ENCODE measurements around the gene SYTL3. TPM values are rescaled to one million over a fixed set of nuclear protein-coding genes. Genes with fewer than 3 reads are reported as not detected.

Gene SYTL3
- total RNA-seq, 4 donors from 2014 or later, result 2.4 to 6.4 (median 2.9) TPM

GRCh38 chr6:158813032-158813431 is 163.2 kb downstream of the SYTL3 start:
- Histone ChIP-seq H3K4me1 (peaks cover 36 to 91% (median 63%) of the 10 kb centered on the region in 4 donors), H3K27me3 (no peaks in the 10 kb centered on the region), H3K9me3 (no peaks in the 10 kb centered on the region), H3K27ac (peak overlapping the region in 3 of 4 donors; percentile 96 to 100 (median 99)), H3K4me3 (no peak overlapping the region), H3K36me3 (no peaks in the 10 kb centered on the region)
- WGBS, 2 donors (ENCODE audit: low coverage in 1 of 2), result 63% methylated on average over 3 of the region's 3 CpGs; no CpG with 5 or more reads in 1 of the 2 donors
- DNase-seq, result no peak
- peak in 2 of 3 donors; percentile 29 to 53 for TF ChIP-seq POLR2AphosphoS5 (IDR thresholded peaks at IDR 0.05)
- no peak for TF ChIP-seq EP300 (IDR thresholded peaks at IDR 0.05; ENCODE audit: low read depth)
- TF ChIP-seq CTCF (IDR thresholded peaks at IDR 0.05), result no peak
- in situ Hi-C loops (cut with MboI; ENCODE audit: low pct_ligation_motif_present in 1 of 4, low pct_unique_long_range_greater_than_20kb in 1 of 4, low sequenced_read_pairs in 3 of 4) (loop anchor here in 1 of 4 donors (10.0 kb wide), 1 partner anchor 52 kb away; no protein-coding TSS in a partner anchor), intact Hi-C loops (cut with DNase I; ENCODE audit: low total_unique reads) (no loop called here)

Small RNA genes within 50 kb of the gene (small RNA-seq; reads per million reads assigned to genes)
- gene MIR3918 (0 reads per million in 4 donors), gene MIR7161 (0 reads per million in 4 donors)

Other genes with a start within 250 kb of the SYTL3 start
- 10 to 100 TPM; 15.7 to 41.3 (median 34.2) TPM for gene TMEM181, start 90.0 kb upstream of the SYTL3 start, total RNA-seq
- gene DYNLT1, start 5.3 kb upstream of the SYTL3 start, total RNA-seq, result 100 to 1,000 TPM in 2 of 4 donors, 10 to 100 TPM in 1, 1 to 10 TPM in 1; 2.8 to 104 (median 75.5) TPM
- 100 to 1,000 TPM; 149 to 430 (median 319) TPM for gene EZR, start 169.3 kb downstream of the SYTL3 start, total RNA-seq